OCI-LY7 (cell line): ENCODE data around the gene DNAI2. TPM values are rescaled to one million over a fixed set of nuclear protein-coding genes. Genes with fewer than 3 reads are reported as not detected.

Experiments used
- BruUV-seq: library from RNA; stranded (reverse); fragments of 400-500 nt; replicated peaks from 2 replicates; lab custom pipeline; 2021; lab: Mats Ljungman, UMichigan
- CTCF ChIA-PET: fragments of 300-600 bp; sonication (Branson Sonifier 250); formaldehyde crosslinking; loops from one replicate; lab custom pipeline; 2022; ENCODE audit warnings: antibody characterized with exemption; ENCODE audit not compliant: unreplicated experiment; lab: Charles Lee
- POLR2A ChIA-PET: fragments of 300-600 bp; sonication (Branson Sonifier 250); formaldehyde crosslinking; loops from one replicate; lab custom pipeline; 2022; ENCODE audit warnings: antibody characterized with exemption; lab: Charles Lee
- DNase-seq: peaks from one replicate; pipeline ENCODE4 v3.0.0-alpha.2; 2015; ENCODE audit warnings: low spot score
- H2AFZ ChIP-seq: fragments of 200-600 bp; sonication (generic), shearing (Covaris generic); 2 replicates; pipeline ENCODE4 v1.6.1; 2014; ENCODE audit warnings: mild to moderate bottlenecking, antibody characterized with exemption, low read length, moderate library complexity
- H3K27ac ChIP-seq: fragments of 200-600 bp; sonication (generic); 2 replicates; pipeline ENCODE4 v1.5.1; 2014; ENCODE audit warnings: mixed run types, low read depth, mild to moderate bottlenecking, moderate library complexity, low read length, inconsistent platforms; ENCODE audit not compliant: poor library complexity, severe bottlenecking
- H3K36me3 ChIP-seq: fragments of 200-600 bp; sonication (generic); 2 replicates; pipeline ENCODE4 v1.6.1; 2014; ENCODE audit warnings: mild to moderate bottlenecking, antibody characterized with exemption, low read length, moderate library complexity, mixed read lengths; ENCODE audit not compliant: insufficient read depth
- H3K4me1 ChIP-seq: fragments of 200-600 bp; sonication (generic); 2 replicates; pipeline ENCODE4 v1.5.1; 2014; ENCODE audit warnings: mild to moderate bottlenecking, low read length; ENCODE audit not compliant: insufficient read depth, poor library complexity, severe bottlenecking
- H3K4me2 ChIP-seq: fragments of 200-600 bp; sonication (generic); 2 replicates; pipeline ENCODE4 v1.6.1; 2014; ENCODE audit warnings: mild to moderate bottlenecking, low read length
- H3K4me3 ChIP-seq: fragments of 200-600 bp; sonication (generic); 2 replicates; pipeline ENCODE4 v1.5.1; 2014; ENCODE audit warnings: mild to moderate bottlenecking, low read depth, low read length; ENCODE audit not compliant: poor library complexity, severe bottlenecking
- H3K79me2 ChIP-seq: fragments of 200-600 bp; sonication (generic); 2 replicates; pipeline ENCODE4 v1.6.1; 2016; ENCODE audit warnings: low read depth, mild to moderate bottlenecking, low read length, moderate library complexity, mixed read lengths; ENCODE audit not compliant: insufficient read depth
- H3K9me2 ChIP-seq: fragments of 200-600 bp; sonication (generic); 2 replicates; pipeline ENCODE4 v1.6.1; 2016; ENCODE audit warnings: mild to moderate bottlenecking, low read length, mixed read lengths; ENCODE audit not compliant: insufficient read depth
- H3K9me3 ChIP-seq: fragments of 200-600 bp; sonication (generic); 2 replicates; pipeline ENCODE4 v1.6.1; 2014; ENCODE audit warnings: mild to moderate bottlenecking, mixed run types, low read length, mixed read lengths
- H4K20me1 ChIP-seq: fragments of 200-600 bp; sonication (generic); 2 replicates; pipeline ENCODE4 v1.6.1; 2014; ENCODE audit warnings: mild to moderate bottlenecking, antibody characterized with exemption, low read length, moderate library complexity, mixed read lengths; ENCODE audit not compliant: insufficient read depth
- CTCF ChIP-seq: fragments of 200-600 bp; sonication (generic); conservative IDR thresholded peaks from 2 replicates; pipeline ENCODE4 v1.5.1; 2014; ENCODE audit warnings: mild to moderate bottlenecking, antibody characterized with exemption, low read length, moderate library complexity, mixed read lengths
- EZH2phosphoT487 ChIP-seq: fragments of 200-600 bp; sonication (generic); IDR thresholded peaks from 2 replicates; pipeline ENCODE4 v1.6.1; 2018; ENCODE audit warnings: low read depth, borderline replicate concordance, mild to moderate bottlenecking, mixed run types, antibody characterized with exemption, low read length, moderate library complexity, mixed read lengths
- intact Hi-C: fragments of 100-400 bp; cut with micrococcal nuclease; formaldehyde crosslinking; loops from one replicate; pipeline ENCODE4 v1.10.0; 2022; ENCODE audit not compliant: unreplicated experiment
- total RNA-seq, 2 experiments: library from RNA; depleted of rRNA in 1 of 2; stranded (reverse); fragments of >200 nt in 1 of 2; shearing (Covaris generic) in 1 of 2; gene quantifications; 2 replicates each; pipeline ENCODE4 v1.2.3, GENCODE V29; 2014 to 2022

The DNAI2 gene
- total RNA-seq, 2 experiments from 2014 or later = not detected

- ChIA-PET CTCF (no interaction called here), POLR2A (no interaction called here)
- DNase-seq = no peak
- Histone ChIP-seq H3K36me3 (no peaks in the 10 kb centered on the region), H4K20me1 (no peaks in the 10 kb centered on the region), H3K4me3 (no peak overlapping the region), H3K9me3 (no peaks in the 10 kb centered on the region), H3K79me2 (no peaks in the 10 kb centered on the region), H3K27ac (no peak overlapping the region), H3K9me2 (no peaks in the 10 kb centered on the region), H2AFZ (no peak overlapping the region), H3K4me2 (no peak overlapping the region), H3K4me1 (no peaks in the 10 kb centered on the region)
- no TSS peak for BruUV-seq
- intact Hi-C loops = no loop called here
- TF ChIP-seq CTCF = no peak
- TF ChIP-seq EZH2phosphoT487 = no peak
Measured at GRCh38 chr17:74245871-74246270, 28.2 kb upstream of the DNAI2 start.

- H3K27ac ChIP-seq = no peak overlapping the region
- no peaks in the 10 kb centered on the region for H4K20me1 ChIP-seq
- no TSS peak for BruUV-seq
- ChIA-PET POLR2A (interaction anchor here (0.6 kb wide), 1 partner anchor 55 kb away, joined by 3 read pairs; no protein-coding TSS in a partner anchor), CTCF (interaction anchor here (0.6 kb wide), 1 partner anchor 53 kb away, joined by 3 read pairs; no protein-coding TSS in a partner anchor)
- no peaks in the 10 kb centered on the region for H3K79me2 ChIP-seq
- no peak for DNase-seq
- no peaks in the 10 kb centered on the region for H3K9me3 ChIP-seq
- no peak overlapping the region for H3K4me3 ChIP-seq
- no peaks in the 10 kb centered on the region for H3K9me2 ChIP-seq
- no peak overlapping the region for H3K4me2 ChIP-seq
- no peaks in the 10 kb centered on the region for H3K4me1 ChIP-seq
- no peaks in the 10 kb centered on the region for H3K36me3 ChIP-seq
- TF ChIP-seq EZH2phosphoT487 = no peak
- H2AFZ ChIP-seq = no peak overlapping the region
- intact Hi-C loops = no loop called here
Measured at GRCh38 chr17:74249590-74250270, 24.3 kb upstream of the DNAI2 start.

- CTCF ChIA-PET = no interaction called here
- BruUV-seq = no TSS peak
Measured at GRCh38 chr17:74250324-74250995, 23.6 kb upstream of the DNAI2 start.

More at GRCh38 chr17:74250324-74250995, 23.6 kb upstream of the DNAI2 start:
- intact Hi-C loops = no loop called here
- Histone ChIP-seq H3K4me1 (no peaks in the 10 kb centered on the region), H2AFZ (no peak overlapping the region), H3K79me2 (no peaks in the 10 kb centered on the region), H3K4me3 (no peak overlapping the region), H3K9me3 (no peaks in the 10 kb centered on the region), H3K9me2 (no peaks in the 10 kb centered on the region), H3K36me3 (no peaks in the 10 kb centered on the region), H3K4me2 (no peak overlapping the region), H3K27ac (no peak overlapping the region), H4K20me1 (no peaks in the 10 kb centered on the region)
- TF ChIP-seq CTCF (no peak), EZH2phosphoT487 (no peak)
- DNase-seq = no peak
- POLR2A ChIA-PET = interaction anchor here (0.6 kb wide), 1 partner anchor 55 kb away, joined by 3 read pairs; no protein-coding TSS in a partner anchor
